ENCODE data around the gene SLC16A13. TPM values are rescaled to one million over a fixed set of nuclear protein-coding genes. Genes with fewer than 3 reads are reported as not detected.

Gene SLC16A13
- total RNA-seq, 1 donor from 2014 or later: 31.2 TPM

Other genes with a start within 250 kb of the SLC16A13 start
- gene TEKT1, start 204.3 kb upstream of the SLC16A13 start, total RNA-seq: not detected in 2 replicates
- gene ALOX12, start 40.0 kb upstream of the SLC16A13 start, total RNA-seq: not detected in 2 replicates
- gene RNASEK, start 23.4 kb upstream of the SLC16A13 start, total RNA-seq: 220 and 236 TPM in 2 replicates
- 2.2 and 2.5 TPM in 2 replicates for gene BCL6B, start 13.0 kb upstream of the SLC16A13 start, total RNA-seq
- 0.15 and 0.47 TPM in 2 replicates for gene SLC16A11, start 8.1 kb downstream of the SLC16A13 start, total RNA-seq
- not detected in 2 replicates for gene CLEC10A, start 44.2 kb downstream of the SLC16A13 start, total RNA-seq
- gene ASGR2, start 78.8 kb downstream of the SLC16A13 start, total RNA-seq: not detected in 2 replicates
- gene ASGR1, start 143.4 kb downstream of the SLC16A13 start, total RNA-seq: 1.5 and 2.5 TPM in 2 replicates
- 16.1 and 18.5 TPM in 2 replicates for gene DLG4, start 183.8 kb downstream of the SLC16A13 start, total RNA-seq
- 479 and 485 TPM in 2 replicates for gene ACADVL, start 183.9 kb downstream of the SLC16A13 start, total RNA-seq
- 46.8 and 46.9 TPM in 2 replicates for gene DVL2, start 198.5 kb downstream of the SLC16A13 start, total RNA-seq
- gene PHF23, start 203.4 kb downstream of the SLC16A13 start, total RNA-seq: 61.5 and 67.3 TPM in 2 replicates
- gene GABARAP, start 206.4 kb downstream of the SLC16A13 start, total RNA-seq: 287 and 288 TPM in 2 replicates
- 167 and 170 TPM in 2 replicates for gene CTDNEP1, start 215.7 kb downstream of the SLC16A13 start, total RNA-seq
- 45.0 and 50.6 TPM in 2 replicates for gene ELP5, start 216.2 kb downstream of the SLC16A13 start, total RNA-seq
- 0.12 and 0.49 TPM in 2 replicates for gene CLDN7, start 226.5 kb downstream of the SLC16A13 start, total RNA-seq
- gene SLC2A4, start 245.7 kb downstream of the SLC16A13 start, total RNA-seq: 0.12 TPM in 1 of 2 replicates, not detected in the other